CD4-positive, alpha-beta T cell treated with Interleukin-2 at 100 ng/mL for 4 hours (primary cell): Measurements from ENCODE around the gene FCF1.

Experiments
- DNase-seq: peaks from one replicate; pipeline ENCODE4 v3.0.0-alpha.2; 2020; ENCODE audit warnings: low spot score

The FCF1 gene, protein sequence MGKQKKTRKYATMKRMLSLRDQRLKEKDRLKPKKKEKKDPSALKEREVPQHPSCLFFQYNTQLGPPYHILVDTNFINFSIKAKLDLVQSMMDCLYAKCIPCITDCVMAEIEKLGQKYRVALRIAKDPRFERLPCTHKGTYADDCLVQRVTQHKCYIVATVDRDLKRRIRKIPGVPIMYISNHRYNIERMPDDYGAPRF

DNA sequence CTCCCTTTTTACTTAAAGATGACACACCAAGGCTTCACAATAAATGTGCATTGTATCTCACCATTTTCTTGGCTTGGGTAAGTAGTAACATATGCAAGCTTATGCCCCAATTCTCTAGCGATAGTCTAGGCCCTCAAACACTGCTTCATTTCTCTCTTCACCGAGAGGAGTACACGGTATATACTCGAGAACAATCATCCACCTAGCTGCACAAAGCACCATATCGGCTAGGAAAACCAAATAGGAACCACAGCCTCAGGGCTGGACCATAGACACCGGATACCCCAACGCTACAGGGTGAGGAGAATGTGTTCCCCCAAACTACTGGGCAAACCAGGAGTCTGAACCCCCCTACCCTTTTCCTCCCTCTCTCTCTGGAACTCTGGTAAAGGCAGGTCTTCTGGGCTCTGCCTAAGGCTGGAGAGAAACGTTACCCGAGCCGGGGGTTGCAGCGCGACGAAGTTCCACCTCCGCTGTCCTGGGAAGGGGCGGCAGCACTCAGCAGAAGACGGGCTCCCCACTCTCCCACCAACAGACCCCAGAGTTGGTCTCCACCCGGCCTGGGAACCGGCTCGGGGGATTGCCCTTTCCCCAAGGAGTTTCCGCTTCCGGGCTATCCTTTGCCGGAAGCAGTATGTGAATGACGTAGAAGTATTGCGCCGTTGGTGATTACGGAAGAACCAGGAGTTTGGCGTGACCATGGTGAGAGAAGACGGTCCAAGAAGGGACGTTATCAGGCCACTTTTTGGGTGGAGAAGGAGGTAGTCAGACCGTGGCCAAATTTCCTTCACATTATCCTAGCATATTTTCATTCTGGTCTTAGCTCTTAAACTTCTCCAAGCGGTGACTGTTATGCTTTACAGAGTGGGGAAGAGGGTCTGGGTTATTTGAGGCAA is at the start of gene FCF1, which contains the start of gene AREL1:
TSS of gene FCF1 (plus strand) at position 646 of the 896 bp plus-strand sequence. CDS start at position 700, 54 bp downstream.
TSS of gene AREL1 (minus strand) at position 582 of the 896 bp plus-strand sequence. CDS start 27,465 bp downstream, outside the sequence.
- peak; percentile 83 for DNase-seq

DNA sequence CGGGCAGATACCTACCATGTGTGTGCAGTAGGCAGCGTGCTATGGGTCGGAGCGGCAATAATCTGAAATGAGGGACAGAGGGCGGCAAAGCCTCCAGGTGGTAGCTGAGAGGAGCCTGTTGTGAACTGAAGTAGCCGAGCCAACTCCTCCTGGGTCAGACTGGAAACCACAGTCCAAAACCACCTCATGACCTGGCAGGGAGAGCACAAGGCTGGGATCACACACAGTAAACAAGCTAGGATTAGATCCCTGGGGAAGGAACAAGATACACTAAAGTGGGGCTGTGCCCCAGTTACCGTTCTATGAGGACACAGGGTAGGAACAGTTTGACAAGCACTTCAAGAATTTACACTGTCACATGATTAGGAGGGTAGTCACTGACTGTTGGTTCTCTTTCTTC is 49.1 kb upstream of the FCF1 start:
- no peak for DNase-seq

DNA sequence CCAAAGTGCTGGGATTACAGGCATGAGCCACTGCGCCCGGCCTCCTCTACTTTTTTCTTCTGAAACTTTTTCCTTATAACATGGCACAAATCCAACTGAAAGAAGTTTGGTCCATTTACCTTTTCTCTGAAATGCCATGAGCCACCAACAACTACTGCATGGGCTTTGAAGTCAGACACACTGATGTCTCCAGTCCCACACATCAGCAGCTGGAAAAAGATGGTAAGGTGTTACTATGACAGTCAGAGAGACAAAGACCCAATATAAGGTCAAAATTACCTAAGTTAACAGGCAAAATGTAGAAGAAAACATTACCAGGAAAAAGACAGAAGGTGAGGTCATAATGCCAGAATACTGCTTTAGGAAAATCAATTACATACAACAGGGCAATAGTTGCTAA is 48.2 kb upstream of the FCF1 start:
- no peak for DNase-seq

DNA sequence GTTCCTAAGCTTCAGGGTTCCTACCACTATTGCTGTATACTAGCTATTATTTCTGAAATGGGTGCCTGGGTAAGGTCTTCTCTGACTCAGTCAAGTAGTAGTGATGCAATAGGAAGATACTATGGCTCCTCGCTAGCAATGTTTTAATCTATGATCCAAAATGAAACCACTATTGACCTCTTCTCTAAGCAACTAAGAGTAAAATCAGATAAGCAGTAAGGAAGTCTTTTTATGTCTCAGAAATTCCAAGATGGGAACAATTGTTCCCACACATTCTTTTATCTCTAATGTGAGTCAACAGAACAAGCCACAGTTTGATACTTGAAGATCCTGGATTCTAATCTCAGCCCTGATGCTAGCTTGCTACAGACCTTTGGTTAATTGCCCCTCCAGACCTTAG is 45.2 kb upstream of the FCF1 start:
- DNase-seq: no peak

DNA sequence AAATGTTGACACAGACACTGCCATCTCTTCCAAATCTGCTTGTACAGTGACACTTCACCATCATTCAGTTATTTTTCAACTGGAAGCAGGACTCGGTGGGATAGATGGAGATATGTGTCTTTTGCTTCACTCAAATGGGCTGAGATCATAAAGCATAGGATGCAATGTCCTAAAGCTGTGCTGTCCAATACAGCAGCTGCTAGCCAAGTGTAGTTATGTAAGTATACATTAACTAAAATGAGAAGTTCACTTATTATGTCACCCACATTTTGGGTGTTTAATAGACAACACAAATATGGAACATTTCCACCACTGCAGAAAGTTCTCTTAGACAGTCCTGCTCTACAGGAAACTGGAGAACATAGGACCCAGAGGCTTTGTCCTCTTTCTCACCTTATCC is 43.7 kb upstream of the FCF1 start:
- no peak for DNase-seq

DNA sequence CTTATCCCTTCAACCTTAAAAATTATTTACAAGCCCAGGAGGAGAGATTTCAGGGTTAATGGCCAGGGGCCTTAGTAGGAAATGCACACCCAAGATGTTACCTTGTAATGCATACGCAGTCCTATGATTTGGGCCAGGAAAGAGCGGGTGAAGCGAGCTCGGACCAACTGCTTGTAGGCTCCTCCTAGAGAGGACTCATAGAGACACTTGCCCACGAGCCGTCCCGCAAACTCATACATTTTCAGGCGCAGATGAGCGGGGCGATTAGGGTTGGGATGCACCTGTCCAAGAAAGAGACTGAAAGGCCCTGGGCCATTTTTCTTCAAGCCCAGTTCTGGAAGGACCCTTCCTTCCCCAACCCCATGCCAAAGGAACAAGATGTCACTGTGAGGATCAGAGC is 43.1 kb upstream of the FCF1 start:
- no peak for DNase-seq

DNA sequence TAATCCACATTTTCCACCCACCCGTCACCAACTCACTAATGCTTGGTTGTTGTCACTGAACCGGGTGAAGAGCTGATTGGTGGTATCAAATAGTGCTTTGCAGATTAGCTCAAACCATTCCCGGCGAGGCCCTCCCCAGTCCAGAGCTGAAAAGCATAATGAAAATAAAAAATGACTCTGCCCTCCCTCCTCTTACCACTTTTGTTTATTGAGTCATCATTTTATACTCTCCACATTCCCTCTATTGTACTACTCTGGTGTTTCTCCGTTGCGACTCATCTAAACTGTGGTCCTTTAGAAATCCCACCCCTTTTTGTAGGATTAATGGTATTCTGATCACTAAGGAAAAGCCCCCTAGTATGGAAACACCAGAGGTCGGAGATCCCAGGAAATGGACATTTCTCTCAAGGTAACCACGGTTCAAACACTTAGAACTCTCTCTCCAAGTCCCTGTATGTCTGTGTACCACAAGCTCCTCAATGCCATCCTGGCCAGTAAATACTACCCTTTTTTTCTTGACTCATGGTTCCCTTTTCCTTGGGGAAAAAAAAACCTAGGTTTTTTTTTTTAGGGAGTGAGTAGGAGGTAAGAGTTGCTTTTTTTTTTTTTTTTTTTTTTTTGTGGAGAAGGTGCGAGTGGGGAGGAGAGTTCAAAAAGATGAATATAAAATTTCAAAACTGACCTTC is 42.1 kb upstream of the FCF1 start:
- no peak for DNase-seq

DNA sequence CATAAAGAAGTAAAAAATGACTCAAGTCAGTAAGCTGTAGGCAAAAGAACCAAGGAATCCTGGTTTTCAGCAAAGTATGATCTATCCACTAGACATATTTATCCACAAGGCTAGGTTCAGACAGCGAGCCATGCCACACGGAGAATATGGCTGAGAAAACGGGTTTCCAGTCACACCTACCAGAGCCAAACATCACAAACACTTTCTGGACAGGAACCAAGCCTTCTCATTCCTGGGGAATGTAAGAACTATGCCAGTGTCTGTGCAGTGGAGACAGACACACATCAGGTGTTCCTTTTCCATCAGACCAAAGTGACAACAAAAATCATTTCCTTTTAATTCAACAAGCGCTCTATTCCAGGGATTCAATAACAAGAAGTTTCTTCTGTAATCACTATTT is 41.2 kb upstream of the FCF1 start:
- no peak for DNase-seq

DNA sequence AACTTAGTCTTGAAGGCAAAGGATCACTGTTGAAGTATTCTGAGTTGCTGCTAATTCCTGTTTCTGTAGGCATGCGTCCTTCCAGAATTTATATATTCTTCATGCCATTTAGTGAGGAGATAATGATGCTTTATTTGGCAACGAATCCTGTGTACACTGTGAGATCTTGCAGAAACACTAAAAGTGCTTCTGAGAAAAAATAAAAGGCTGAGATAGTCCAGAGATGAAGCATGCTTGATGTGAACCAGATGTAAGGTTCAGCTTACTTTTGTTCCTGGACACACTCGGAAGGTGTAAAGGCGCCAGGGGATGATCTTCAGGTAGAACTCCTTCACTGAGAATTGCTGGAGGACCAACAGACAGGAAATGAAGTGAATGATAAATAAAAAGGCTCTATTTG is 39.2 kb upstream of the FCF1 start:
- no peak for DNase-seq

DNA sequence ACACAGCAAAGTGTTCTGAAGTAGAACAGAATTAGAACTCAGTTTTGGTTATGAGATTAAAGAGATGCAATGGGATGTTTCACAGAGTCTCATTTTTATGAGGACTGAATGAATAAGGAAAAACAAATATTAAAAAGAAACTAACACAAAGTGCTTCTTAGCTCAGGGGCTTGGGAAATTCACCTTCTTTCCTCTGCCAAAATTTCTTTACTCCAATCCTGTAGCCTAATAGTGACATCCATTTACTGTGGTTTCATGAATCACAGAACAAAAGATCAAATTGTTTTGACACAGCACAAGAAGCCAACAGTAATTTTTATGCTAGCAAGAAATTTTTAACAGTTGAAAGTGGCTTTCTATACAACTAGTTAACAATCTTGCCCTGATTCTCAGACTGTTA is 37.7 kb upstream of the FCF1 start:
- no peak for DNase-seq

DNA sequence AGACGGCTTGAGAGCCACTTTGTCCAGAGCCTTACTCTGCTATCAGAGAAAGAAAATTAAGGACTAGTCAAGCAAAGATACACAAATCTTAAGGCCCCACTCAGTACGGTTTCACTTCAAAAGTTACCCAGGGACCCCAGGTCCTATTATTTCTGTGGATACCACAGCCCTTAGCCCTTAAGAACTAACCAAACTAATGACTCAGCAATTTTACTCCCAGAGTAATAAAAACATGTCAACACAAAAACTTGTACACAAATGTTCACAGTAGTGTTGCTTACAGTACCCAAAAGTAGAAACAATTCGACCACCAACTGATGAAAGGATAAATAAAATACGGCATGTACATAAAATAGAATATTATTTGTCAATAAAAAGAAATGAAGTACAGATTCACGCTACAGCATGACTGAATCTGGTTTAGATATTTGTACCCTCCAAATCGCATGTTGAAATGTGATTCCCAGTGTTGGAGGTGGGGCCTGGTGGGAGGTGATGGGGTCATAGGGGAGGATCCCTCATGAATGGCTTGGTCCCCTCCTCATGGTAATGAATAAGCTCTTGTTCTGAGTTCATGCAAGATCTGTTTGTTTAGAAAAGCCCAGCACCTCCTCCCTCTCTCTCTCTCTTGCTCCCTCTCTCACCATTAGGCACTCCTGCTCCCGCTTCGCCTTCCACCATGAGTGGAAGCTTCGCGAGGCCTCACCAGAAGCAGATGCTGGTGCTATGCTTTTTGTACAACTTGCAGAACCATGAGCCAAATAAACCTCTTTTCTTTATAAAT is 30.6 kb upstream of the FCF1 start:
- no peak for DNase-seq

DNA sequence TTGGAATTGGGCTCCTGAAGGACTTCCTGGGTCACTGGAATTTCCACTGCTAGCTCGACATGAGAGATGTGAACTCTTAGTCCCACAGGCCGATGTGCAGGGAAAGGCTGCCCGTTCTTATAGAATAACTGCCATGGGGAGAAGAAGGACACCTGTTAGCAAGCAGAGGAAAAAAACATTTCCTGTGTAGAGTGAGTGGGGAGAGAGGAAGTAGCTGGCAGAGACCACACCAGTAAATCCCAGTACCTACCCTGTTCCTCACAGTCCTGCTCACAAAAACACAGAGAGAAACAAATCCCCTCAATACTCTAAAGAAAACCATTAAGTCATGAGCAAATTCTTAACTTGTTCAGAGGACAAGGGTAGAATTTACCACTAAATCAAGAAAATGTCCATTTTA is 29.5 kb upstream of the FCF1 start:
- no peak for DNase-seq

DNA sequence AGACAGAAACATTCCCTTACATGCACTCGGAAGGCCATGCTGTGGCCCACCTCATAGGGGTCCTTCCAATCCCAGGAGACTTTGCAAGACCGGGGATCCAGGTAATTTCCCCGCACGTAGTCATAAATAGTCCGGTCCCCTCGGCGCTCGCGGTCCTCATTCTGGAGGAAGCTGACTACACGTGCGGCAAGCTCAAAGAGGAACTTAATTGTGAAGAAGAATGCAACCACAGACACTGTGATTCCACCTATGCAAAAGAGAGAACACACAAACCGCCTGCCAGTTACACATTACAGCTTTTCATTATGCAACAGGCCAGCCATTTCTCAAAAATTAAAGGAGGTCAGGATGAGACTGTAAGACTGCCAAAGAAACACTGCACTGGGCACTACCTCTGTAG is 28.5 kb upstream of the FCF1 start:
- DNase-seq: no peak

DNA sequence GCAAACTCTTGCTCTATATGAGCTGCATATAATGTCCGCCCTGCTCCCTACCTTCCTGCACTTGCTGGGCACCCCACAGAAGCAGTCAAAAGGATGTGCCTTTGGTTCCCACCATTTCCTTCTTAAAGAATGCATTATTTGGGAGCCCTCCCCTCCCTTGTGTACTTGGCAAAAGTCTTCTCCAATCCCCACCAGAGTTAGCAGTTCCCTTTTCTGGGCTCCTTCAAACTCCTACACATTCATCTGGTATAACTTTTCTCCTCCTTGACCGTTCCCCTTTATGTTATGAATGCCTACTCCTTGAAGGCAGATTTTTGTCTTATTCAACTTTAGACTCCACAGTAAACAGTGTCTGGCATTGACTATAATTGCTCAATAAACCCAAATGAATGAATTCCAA is 27.9 kb upstream of the FCF1 start:
- DNase-seq: no peak

DNA sequence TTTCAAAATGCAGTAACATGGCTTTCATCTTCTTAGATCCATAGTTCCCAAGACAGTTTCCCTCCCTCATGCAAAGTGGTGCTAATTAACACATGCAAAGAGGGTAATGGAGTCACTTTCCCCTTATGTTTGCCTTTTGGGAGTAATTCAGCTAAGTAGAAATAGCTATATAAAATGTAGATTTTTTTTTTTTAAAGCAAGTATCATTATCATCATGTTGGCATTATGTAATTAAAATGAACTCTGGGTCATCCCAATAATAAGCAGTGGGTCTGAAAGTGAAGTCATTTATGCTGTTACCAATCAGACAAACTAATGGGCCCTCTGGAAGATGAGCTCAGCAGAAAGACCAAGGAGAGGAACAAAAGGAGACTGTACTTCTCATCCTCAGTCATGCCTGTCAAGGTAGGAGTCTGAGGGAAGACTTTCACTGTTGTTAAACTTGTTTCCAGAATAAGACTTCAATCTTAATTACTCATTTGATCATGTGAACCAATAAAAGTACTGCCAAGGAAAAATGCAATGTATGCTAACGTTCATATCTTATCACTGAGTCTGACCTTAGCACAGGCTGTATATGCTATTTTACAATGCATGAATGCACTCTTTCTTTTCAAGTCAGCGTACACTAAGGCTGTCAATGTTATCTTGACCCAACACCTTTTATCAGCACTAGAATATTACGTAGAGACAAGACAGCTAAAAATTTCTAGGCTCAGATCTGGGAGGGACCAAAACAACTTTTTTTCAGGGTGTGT is 26.8 kb upstream of the FCF1 start:
- DNase-seq: no peak

DNA sequence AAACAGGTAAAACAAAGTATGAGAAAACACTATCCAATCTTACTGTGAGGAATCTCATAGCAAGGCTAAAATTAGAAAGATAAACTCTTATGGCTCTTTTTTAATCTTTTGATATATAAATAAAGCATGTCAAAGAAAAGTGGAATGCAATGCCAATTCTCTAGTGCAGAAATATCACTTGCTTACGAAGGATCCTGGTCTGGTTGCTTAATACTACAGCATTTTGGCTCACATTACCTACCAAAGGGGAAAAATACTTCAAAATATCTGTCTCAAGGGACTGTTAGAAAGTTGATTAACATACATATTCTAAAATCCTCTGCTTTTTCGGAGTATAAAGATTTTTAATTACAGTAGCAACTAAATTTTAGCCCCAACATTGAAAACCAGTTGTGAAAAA is 21.5 kb upstream of the FCF1 start:
- no peak for DNase-seq

DNA sequence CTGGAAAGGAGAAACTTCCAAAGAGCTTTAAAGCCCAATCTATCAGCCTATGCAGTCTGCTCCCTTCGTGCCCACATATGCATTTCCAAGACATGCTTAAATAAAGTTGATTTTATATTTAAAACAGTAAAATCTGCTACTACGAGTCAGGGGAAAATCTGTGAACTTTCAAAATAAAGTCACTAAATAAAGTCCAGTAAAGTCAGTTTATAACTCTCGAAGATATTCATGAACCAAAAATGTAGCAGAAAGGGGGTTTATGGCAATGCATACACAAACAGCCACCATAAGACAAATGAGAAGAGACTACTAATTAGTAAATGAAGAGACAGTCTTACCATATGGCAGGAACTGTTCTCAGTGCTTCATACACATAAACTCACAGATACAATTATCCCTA is 19.8 kb upstream of the FCF1 start:
- no peak for DNase-seq

DNA sequence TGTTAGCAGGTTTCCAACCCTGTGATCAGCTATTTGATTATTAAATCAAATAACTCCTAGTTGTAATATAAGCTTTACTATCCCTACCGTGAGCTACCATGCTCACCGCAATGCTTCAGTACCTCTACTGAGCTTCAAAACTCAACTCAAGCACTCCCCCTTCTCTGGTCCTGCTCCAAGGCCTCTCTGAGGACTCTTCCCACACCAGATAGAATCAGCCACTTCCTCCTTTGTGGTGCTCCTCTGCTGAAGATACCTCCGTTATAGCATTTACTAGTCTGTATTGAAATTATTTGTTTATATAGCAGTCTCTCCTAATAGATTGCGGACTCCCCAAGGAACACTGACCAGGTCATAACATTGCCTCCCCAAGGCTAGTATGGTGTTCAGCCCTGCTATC is 17.5 kb upstream of the FCF1 start:
- DNase-seq: no peak

DNA sequence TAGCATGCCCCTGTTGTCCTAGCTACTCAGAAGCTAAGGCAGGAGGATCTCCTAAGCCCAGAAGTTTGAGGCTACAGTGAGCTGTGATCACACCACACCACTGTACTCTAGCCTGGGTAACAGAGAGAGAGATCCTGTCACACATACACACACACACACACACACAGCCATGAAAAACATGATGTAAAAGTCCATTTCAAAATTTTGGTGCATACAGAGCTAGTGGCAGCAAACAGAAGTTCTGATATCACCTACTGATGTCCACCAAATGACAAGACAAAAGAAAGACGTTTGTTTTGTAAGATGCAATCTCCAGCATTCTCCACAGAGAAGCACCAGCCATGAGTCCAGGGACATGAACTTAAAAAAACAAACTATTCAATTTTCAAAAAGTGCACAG is 15.9 kb upstream of the FCF1 start:
- no peak for DNase-seq

DNA sequence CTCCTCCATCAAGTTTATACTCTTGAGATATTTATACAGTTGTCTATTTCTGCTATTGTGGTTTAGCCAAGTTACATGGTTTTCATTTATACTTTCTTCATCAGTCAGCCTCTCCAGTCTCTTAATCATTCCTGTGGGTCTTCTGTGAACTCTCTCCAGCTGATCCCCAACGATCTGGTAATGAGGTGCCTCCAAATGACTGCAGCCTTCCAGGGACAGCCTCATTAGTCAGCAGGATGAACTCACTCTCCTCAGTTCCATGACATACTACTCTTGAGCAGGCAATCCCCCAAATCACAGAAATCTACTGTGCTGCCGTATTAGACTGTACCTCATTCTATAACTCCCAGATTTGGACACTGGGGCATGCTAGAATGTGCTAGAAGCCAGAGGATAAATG is 15.4 kb upstream of the FCF1 start:
- DNase-seq: no peak

DNA sequence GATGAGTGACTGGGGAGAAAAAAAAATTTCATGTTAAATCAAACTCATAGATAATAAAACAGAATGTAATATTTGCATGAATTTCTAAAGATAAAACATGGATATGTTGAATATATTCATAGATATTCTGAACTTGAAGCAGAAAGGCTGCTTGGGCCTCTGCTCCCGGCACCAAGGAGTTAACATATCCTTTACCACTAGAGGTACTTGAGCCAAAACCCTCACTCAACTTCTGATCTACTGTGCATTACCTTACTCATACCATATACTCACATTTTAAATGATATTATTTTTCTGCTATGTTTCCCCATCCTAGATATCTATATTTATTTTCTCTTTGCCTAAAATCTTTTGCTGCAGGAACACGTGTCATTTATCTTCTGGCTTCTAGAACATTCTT is 15.0 kb upstream of the FCF1 start:
- DNase-seq: no peak

DNA sequence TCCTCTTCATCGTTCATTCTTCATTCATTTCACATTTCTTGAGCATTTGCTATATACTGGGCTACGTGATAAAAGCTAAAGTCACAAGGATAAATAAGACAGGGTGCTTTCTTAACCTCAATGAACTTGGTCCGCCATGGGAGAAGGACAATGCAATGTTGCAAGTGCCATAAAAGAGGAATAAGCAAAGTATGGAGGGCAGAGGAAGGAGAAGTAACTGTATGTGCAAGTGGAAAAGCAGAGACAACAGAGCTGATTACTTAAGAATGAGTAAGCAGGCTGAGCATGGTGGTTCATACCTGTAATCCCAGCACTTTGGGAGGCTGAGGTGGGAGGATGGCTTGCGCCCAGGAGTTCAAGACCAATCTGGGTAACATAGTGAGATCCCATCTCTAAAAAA is 14.5 kb upstream of the FCF1 start:
- no peak for DNase-seq
